IMR-90 (cell line): ENCODE measurements around the gene PRMT7.

ENCODE experiments used
- BHLHE40 ChIP-seq: fragments of 150-350 bp; IDR thresholded peaks from 2 replicates; pipeline ENCODE4 v1.6.1; 2016; ENCODE audit warnings: mild to moderate bottlenecking, low read depth, low read length
- CEBPB ChIP-seq: IDR thresholded peaks from 2 replicates; pipeline ENCODE4 v1.6.1; 2012; ENCODE audit warnings: low read depth, low read length, improper control_type of control experiment
- CHD1 ChIP-seq: IDR thresholded peaks from 2 replicates; pipeline ENCODE4 v1.6.1; 2012; ENCODE audit warnings: low read depth, low read length, improper control_type of control experiment
- CTCF ChIP-seq: conservative IDR thresholded peaks from 2 replicates; pipeline ENCODE4 v1.5.1; 2012; ENCODE audit warnings: mild to moderate bottlenecking, low read depth, low read length, improper control_type of control experiment
- ELK1 ChIP-seq: fragments of 150-350 bp; IDR thresholded peaks from 2 replicates; pipeline ENCODE4 v1.6.1; 2016; ENCODE audit warnings: low read depth, mild to moderate bottlenecking, low read length, moderate library complexity, borderline replicate concordance
- FOS ChIP-seq: fragments of 150-350 bp; IDR thresholded peaks from 2 replicates; pipeline ENCODE4 v1.6.1; 2016; ENCODE audit warnings: low read depth, low read length
- MAFK ChIP-seq: IDR thresholded peaks from 2 replicates; pipeline ENCODE4 v1.6.1; 2012; ENCODE audit warnings: low read depth, low read length, improper control_type of control experiment
- MXI1 ChIP-seq: IDR thresholded peaks from 2 replicates; pipeline ENCODE4 v1.6.1; 2012; ENCODE audit warnings: low read depth, mild to moderate bottlenecking, low read length, moderate library complexity, borderline replicate concordance
- NFE2L2 ChIP-seq: fragments of 150-350 bp; IDR thresholded peaks from 2 replicates; pipeline ENCODE4 v1.6.1; 2016; ENCODE audit warnings: low read depth, mild to moderate bottlenecking, low read length
- POLR2A ChIP-seq: IDR thresholded peaks from 2 replicates; pipeline ENCODE4 v1.6.1; 2012; ENCODE audit warnings: mild to moderate bottlenecking, low read depth, low read length
- RAD21 ChIP-seq: IDR thresholded peaks from 2 replicates; pipeline ENCODE4 v1.6.1; 2012; ENCODE audit warnings: low read length, improper control_type of control experiment
- RFX5 ChIP-seq: IDR thresholded peaks from 2 replicates; pipeline ENCODE4 v1.8.0; 2012; ENCODE audit warnings: low read depth, mild to moderate bottlenecking, low read length, moderate library complexity
- SMC3 ChIP-seq: fragments of 150-350 bp; IDR thresholded peaks from 2 replicates; pipeline ENCODE4 v1.6.1; 2016; ENCODE audit warnings: low read depth, mild to moderate bottlenecking, antibody characterized with exemption, low read length, moderate library complexity
- USF2 ChIP-seq: fragments of 150-350 bp; IDR thresholded peaks from 2 replicates; pipeline ENCODE4 v1.6.1; 2017; ENCODE audit warnings: mild to moderate bottlenecking, antibody characterized with exemption, low read length, low read depth

- TF ChIP-seq CTCF (no peak), POLR2A (no peak), USF2 (no peak), BHLHE40 (no peak), MAFK (no peak), ELK1 (no peak), RAD21 (no peak), CEBPB (no peak), RFX5 (no peak), FOS (no peak), CHD1 (no peak), SMC3 (no peak), MXI1 (no peak), NFE2L2 (no peak)
These were observed 47.2 kb upstream of the PRMT7 start for GRCh38 chr16:68263559-68264127.
